NCI-H1930 (cell line): ENCODE data around the gene EXOC7.

Experiments used
- DNase-seq, 2 experiments: peaks; one replicate each; lab custom pipeline; 2025; lab: John Stamatoyannopoulos, UW

The EXOC7 gene, protein sequence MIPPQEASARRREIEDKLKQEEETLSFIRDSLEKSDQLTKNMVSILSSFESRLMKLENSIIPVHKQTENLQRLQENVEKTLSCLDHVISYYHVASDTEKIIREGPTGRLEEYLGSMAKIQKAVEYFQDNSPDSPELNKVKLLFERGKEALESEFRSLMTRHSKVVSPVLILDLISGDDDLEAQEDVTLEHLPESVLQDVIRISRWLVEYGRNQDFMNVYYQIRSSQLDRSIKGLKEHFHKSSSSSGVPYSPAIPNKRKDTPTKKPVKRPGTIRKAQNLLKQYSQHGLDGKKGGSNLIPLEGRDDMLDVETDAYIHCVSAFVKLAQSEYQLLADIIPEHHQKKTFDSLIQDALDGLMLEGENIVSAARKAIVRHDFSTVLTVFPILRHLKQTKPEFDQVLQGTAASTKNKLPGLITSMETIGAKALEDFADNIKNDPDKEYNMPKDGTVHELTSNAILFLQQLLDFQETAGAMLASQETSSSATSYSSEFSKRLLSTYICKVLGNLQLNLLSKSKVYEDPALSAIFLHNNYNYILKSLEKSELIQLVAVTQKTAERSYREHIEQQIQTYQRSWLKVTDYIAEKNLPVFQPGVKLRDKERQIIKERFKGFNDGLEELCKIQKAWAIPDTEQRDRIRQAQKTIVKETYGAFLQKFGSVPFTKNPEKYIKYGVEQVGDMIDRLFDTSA

GRCh38 chr17:76103274-76104139, at the start of gene EXOC7:
TSS of gene EXOC7 (minus strand) at chr17:76103787. CDS start at chr17:76103692, 95 bp downstream.
- DNase-seq = peak; percentile 93 to 98

DNA sequence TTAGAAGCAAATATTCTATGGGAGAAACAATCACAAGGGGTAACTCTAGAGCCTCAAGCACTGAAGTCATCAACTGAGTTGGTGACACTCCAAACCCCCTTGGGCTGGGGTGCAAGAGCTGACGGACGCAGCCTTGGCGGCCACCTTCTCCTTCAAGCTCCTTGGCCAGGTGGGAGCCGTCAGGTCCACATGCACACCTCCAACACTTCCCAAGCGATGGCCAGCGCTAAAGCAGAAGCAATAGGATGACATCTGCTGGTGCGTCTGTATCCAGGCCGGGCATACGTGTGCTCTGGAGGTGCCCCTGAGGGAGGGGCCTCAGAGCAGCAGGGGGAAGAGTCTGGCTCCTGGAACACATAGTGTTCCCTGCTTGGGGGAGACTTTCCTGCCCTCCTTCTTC, 49.6 kb upstream of the EXOC7 start:
- DNase-seq = no peak

- DNase-seq = no peak
These were observed 49.0 kb upstream of the EXOC7 start for GRCh38 chr17:76152591-76152990.

DNA sequence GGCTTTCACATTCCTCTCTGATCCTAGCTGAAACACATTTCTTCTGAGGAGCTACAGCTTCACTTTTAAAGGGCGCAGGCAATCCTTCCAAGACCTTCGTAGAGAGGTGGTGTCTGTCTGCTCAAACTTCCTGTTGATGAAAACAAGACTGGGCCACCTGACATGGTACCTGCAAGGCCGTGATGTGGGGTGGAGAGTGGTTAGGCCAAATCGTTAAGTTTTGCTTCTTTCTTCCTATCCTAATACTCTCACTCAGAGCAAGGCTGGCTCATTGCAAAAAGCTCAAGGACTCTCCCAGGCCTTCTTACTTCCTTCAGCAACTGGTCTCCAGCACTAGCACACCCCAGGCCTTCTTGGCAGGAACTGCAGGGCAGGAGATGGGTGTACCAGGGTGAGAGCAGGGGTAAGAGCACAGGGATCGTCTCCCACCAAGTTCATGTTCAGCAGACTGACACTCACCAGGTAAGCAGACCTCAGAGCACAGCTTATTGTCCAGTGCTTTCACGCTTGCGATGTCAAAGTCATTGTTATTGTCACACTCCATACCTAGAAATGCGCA, 48.4 kb upstream of the EXOC7 start:
- no peak for DNase-seq

DNA sequence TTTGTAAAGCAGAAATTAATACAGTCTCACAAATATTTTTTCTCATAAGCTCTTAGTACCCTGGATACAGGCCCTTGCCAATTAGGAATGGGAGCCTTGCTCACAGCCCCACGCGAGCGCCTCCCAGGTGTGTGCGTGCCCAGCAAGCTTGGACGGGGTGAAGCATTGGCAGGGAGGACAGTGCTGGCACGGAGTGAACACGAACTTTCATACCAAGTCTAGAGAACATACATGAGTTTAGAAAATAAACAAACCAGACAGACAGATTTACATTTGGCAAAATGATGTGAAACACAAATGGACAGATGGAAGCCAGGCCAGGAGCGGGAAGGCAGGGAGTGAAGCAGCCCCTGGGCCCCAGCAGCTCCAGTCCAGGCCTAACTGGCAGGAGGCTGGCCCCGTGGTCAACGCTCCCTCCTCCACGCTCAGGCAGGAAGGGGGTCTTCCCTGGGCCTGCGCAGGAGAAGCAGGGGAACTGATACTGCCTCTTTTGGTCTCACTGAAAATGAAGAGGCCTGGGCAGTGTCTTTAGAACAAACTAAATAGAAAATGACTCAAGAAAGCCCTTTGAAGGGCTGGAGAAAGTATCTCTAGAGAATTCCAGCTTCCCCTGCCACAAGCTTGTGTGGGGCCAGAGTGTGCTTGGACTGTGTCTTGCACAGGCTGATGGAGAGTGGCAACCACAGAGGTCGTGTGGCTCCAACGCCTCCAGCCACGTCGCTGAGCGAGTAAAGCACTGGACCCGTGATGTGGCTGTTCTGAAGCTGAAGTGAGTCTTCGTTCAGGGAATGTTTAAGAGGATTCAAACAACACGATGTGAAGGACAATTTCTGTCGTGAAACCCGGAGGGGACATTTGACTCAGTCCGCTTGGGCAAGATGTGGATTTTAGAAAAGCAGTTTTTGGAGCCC, 47.4 kb upstream of the EXOC7 start:
- no peak for DNase-seq

GRCh38 chr17:76149214-76149613, 45.6 kb upstream of the EXOC7 start:
- DNase-seq = no peak

DNA sequence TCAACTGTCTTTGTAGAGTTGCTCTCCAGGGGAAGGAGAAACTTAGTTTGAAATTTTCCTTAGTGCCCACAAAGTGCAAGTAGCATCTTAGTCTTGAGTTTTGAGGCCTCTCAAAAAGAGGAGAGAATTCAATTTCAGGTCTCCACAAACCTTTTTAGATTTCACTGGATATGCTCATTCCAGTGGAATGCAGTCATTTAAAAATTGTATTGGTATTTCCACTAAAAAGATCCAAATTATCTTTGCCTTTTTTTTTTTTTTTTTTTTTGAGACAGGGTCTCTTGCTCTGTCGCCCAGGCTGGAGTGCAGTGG, 44.4 kb upstream of the EXOC7 start:
- no peak for DNase-seq

GRCh38 chr17:76147211-76148014, 43.8 kb upstream of the EXOC7 start:
- DNase-seq = no peak

GRCh38 chr17:76146053-76146851, 42.7 kb upstream of the EXOC7 start:
- no peak for DNase-seq

GRCh38 chr17:76145231-76146052, 41.9 kb upstream of the EXOC7 start:
- no peak for DNase-seq

GRCh38 chr17:76142585-76143041, 39.0 kb upstream of the EXOC7 start:
- no peak for DNase-seq

GRCh38 chr17:76142039-76142584, 38.5 kb upstream of the EXOC7 start:
- no peak for DNase-seq

DNA sequence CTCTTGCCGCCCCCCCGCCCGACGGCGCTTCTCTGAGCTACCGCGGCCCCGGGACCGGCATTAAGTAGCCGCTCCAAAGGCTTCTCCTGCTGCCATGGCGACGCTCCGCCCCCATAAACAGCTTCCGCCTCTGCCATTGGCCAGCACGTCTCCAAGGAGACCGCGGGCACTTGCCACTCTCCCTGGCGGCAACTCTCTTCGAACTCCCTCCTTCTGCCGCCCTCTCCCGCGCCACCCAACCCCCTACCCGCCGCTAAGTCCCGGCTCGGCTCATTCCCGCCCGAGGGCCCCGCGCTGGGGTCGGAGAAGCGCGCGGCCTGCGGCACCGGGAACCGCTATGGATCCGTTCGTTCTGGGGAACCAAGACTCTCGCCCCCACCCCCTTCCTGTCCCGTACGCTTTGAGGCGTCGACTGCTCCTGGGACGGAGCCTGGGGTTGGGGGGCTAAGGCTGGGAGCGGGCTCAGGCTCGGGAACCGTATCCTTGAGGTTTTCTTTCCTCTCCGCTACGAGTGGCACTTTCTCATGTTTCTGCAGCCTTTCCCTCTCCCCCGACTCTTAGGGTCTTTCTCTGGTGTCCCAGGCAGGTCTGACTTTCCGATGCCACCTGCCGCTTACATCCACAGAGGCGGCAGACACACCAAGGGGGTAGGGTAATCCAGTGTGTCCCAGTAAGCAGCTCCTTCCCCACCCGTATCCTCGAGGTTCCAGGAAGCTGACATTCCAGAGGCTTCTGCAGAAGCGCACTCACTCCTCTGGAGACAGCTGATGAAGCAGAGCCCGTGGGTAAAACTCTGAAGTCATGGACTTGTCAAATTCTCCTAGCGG, 37.8 kb upstream of the EXOC7 start, which contains the start of gene FOXJ1:
TSS of gene FOXJ1 (minus strand) at position 34 of the 827 bp plus-strand sequence. CDS start 850 bp downstream, outside the sequence.
- peak; percentile 90 to 95 for DNase-seq

DNA sequence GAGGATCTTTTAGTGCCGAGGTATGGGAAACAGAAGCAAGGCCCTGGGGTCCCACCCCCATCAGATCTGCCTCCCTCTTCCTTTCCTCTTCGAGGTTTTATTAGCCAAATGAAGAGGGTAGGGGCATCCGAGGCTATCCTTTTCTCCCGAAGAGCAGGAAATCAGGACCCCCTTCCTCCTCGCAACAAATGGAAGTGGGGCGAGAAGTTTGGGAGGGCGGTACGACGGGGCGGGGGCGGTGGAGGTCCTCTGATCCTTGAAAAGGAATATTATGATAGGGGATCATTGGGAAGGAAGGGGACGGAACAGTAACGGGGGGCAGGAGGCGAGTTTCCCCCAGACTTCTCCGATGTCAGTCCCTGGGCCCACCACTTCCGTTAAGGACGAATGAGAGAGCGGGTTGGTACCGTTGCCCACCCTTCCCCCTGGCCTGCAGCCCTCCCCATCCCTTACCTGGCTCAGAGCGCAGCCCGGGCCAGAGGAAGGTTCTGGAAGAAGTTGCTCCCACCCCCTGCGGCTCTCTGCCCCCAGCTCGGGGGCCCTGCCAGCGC, 37.1 kb upstream of the EXOC7 start:
- DNase-seq = no peak

DNA sequence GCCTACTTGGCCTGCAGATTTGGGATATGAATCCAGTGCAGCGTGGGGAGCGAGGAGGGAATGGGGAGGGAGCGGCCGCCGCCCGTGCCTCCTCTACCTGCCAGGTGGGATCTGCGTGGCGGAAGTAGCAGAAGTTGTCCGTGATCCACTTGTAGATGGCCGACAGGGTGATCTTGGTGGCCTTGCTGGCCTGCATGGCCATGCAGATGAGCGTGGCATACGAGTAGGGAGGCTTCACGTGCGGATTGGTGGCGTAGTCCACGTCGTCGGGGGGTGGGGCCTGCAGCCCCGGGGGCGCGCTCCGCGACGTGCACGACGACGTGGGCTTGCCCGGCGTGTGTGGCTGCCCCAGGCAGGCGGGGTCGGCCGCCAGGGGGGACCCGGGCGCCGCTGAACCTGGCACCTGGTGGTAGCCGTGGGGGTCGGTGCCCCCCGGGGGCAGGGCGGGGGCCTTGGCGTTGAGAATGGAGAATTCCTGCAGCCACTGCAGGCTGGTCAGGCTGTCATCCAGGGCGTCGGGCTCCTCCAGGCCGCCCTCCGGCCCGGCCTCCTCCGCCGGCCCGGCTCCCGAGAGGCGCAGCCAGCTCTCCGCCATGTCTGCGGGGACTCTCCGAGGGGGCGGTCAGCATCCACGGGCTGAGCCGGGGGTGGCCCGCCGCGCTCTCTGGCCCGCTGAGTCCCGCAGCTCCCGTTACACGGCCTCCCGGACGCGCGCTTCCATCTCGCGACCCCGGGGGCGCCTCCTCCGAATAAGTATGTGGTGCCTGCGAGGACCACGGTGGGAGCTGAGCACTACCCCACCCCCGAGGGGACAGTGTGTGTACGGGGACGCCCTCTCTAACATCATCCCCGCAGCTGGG, 36.4 kb upstream of the EXOC7 start:
- DNase-seq = no peak
